MM.1S (cell line): Measurements from ENCODE around the gene KRT37.

ENCODE experiments used
- DNase-seq: peaks from one replicate; pipeline ENCODE4 v3.0.0-alpha.2; 2015
- H2AFZ ChIP-seq: fragments of 300-600 bp; sonication (generic); 2 replicates; pipeline ENCODE4 v1.6.0; 2016; ENCODE audit warnings: antibody characterized with exemption, low read length
- H3F3A ChIP-seq: fragments of 300-600 bp; sonication (generic); 2 replicates; pipeline ENCODE4 v1.6.1; 2016; ENCODE audit warnings: mild to moderate bottlenecking, antibody characterized with exemption, low read length, moderate library complexity, mixed read lengths; ENCODE audit not compliant: insufficient read depth
- H3K27ac ChIP-seq: fragments of 300-600 bp; sonication (generic); 2 replicates; pipeline ENCODE4 v1.5.1; 2016; ENCODE audit warnings: mild to moderate bottlenecking, low read length
- H3K27me3 ChIP-seq: fragments of 300-600 bp; sonication (generic); replicated peaks from 2 replicates; pipeline ENCODE4 v1.6.0; 2016; ENCODE audit warnings: low read length; ENCODE audit not compliant: insufficient read depth
- H3K36me3 ChIP-seq: fragments of 300-600 bp; sonication (generic); replicated peaks from 2 replicates; pipeline ENCODE4 v1.6.1; 2016; ENCODE audit warnings: mild to moderate bottlenecking, low read length, mixed read lengths; ENCODE audit not compliant: insufficient read depth
- H3K4me1 ChIP-seq: fragments of 300-600 bp; sonication (generic); 2 replicates; pipeline ENCODE4 v1.6.1; 2016; ENCODE audit warnings: low read length, mixed read lengths
- H3K4me2 ChIP-seq: fragments of 300-600 bp; sonication (generic); 2 replicates; pipeline ENCODE4 v1.6.0; 2016; ENCODE audit warnings: low read depth, low read length
- H3K4me3 ChIP-seq: fragments of 300-600 bp; sonication (generic); 2 replicates; pipeline ENCODE4 v1.5.1; 2016; ENCODE audit warnings: low read length, mixed read lengths
- H3K79me2 ChIP-seq: fragments of 300-600 bp; sonication (generic); 2 replicates; pipeline ENCODE4 v1.6.1; 2016; ENCODE audit warnings: mixed run types, low read length, mixed read lengths
- H3K9ac ChIP-seq: fragments of 300-600 bp; sonication (generic); 2 replicates; pipeline ENCODE4 v1.6.1; 2016; ENCODE audit warnings: low read length, mixed read lengths
- H3K9me2 ChIP-seq: fragments of 300-600 bp; sonication (generic); replicated peaks from 2 replicates; pipeline ENCODE4 v1.6.1; 2016; ENCODE audit warnings: mild to moderate bottlenecking, low read length, mixed read lengths; ENCODE audit not compliant: insufficient read depth
- H3K9me3 ChIP-seq: fragments of 300-600 bp; sonication (generic); replicated peaks from 2 replicates; pipeline ENCODE4 v1.6.1; 2016; ENCODE audit warnings: mild to moderate bottlenecking, low read length, mixed read lengths; ENCODE audit not compliant: insufficient read depth
- H4K20me1 ChIP-seq: fragments of 300-600 bp; sonication (generic); 2 replicates; pipeline ENCODE4 v1.6.1; 2016; ENCODE audit warnings: mild to moderate bottlenecking, low read length, moderate library complexity, mixed read lengths; ENCODE audit not compliant: insufficient read depth
- CTCF ChIP-seq: fragments of 300-600 bp; sonication (generic); IDR thresholded peaks from 2 replicates; pipeline ENCODE4 v1.5.1; 2016; ENCODE audit warnings: antibody characterized with exemption, low read length, mixed read lengths
- EZH2 ChIP-seq: fragments of 300-600 bp; sonication (generic); optimal IDR thresholded peaks from 2 replicates; pipeline ENCODE3; 2017; ENCODE audit warnings: low read depth, mild to moderate bottlenecking, antibody characterized with exemption, low read length, mixed read lengths
- EZH2phosphoT487 ChIP-seq: fragments of 300-600 bp; sonication (generic); IDR thresholded peaks from 2 replicates; pipeline ENCODE4 v1.6.1; 2018; ENCODE audit warnings: antibody characterized with exemption, low read length

KRT37 gene

GRCh38 chr17:41406205-41406604, 18.2 kb downstream of the KRT37 start:
- Histone ChIP-seq H4K20me1 (no peaks in the 10 kb centered on the region), H3K27me3 (no peaks in the 10 kb centered on the region), H3K4me1 (no peaks in the 10 kb centered on the region), H3K4me2 (no peak overlapping the region), H3F3A (no peaks in the 10 kb centered on the region), H2AFZ (no peak overlapping the region), H3K9me2 (no peaks in the 10 kb centered on the region), H3K4me3 (no peak overlapping the region), H3K79me2 (no peaks in the 10 kb centered on the region), H3K36me3 (no peaks in the 10 kb centered on the region), H3K27ac (no peak overlapping the region), H3K9me3 (no peaks in the 10 kb centered on the region), H3K9ac (no peak overlapping the region)
- no peak for DNase-seq
- TF ChIP-seq EZH2 (no peak), CTCF (no peak), EZH2phosphoT487 (no peak)

- DNase-seq, result no peak
These were observed 20.2 kb downstream of the KRT37 start for GRCh38 chr17:41404024-41404671.

GRCh38 chr17:41403404-41404023, 20.9 kb downstream of the KRT37 start:
- H3K9me2 ChIP-seq, result no peaks in the 10 kb centered on the region
- H3K36me3 ChIP-seq, result no peaks in the 10 kb centered on the region
- no peak for DNase-seq
- H3K9ac ChIP-seq, result no peak overlapping the region
- TF ChIP-seq EZH2phosphoT487 (no peak), CTCF (no peak), EZH2 (no peak)
- H3K4me3 ChIP-seq, result no peak overlapping the region
- no peak overlapping the region for H3K27ac ChIP-seq
- H3K4me2 ChIP-seq, result no peak overlapping the region
- no peaks in the 10 kb centered on the region for H4K20me1 ChIP-seq
- H2AFZ ChIP-seq, result no peak overlapping the region
- no peaks in the 10 kb centered on the region for H3F3A ChIP-seq
- no peaks in the 10 kb centered on the region for H3K27me3 ChIP-seq
- H3K9me3 ChIP-seq, result no peaks in the 10 kb centered on the region
- no peaks in the 10 kb centered on the region for H3K79me2 ChIP-seq
- H3K4me1 ChIP-seq, result no peaks in the 10 kb centered on the region

More at GRCh38 chr17:41404024-41404671, 20.2 kb downstream of the KRT37 start:
- H3K9me3 ChIP-seq, result no peaks in the 10 kb centered on the region
- no peaks in the 10 kb centered on the region for H3K9me2 ChIP-seq
- TF ChIP-seq CTCF (no peak), EZH2phosphoT487 (no peak), EZH2 (no peak)
- H3F3A ChIP-seq, result no peaks in the 10 kb centered on the region
- no peaks in the 10 kb centered on the region for H3K27me3 ChIP-seq
- no peak overlapping the region for H3K4me2 ChIP-seq
- no peak overlapping the region for H3K9ac ChIP-seq
- H3K36me3 ChIP-seq, result no peaks in the 10 kb centered on the region
- no peaks in the 10 kb centered on the region for H3K4me1 ChIP-seq
- no peak overlapping the region for H2AFZ ChIP-seq
- no peak overlapping the region for H3K27ac ChIP-seq
- no peaks in the 10 kb centered on the region for H3K79me2 ChIP-seq
- H3K4me3 ChIP-seq, result no peak overlapping the region
- H4K20me1 ChIP-seq, result no peaks in the 10 kb centered on the region
